HG02938 (cell line): ENCODE results near the gene CACNA2D4.

Experiments used
- ATAC-seq: cut with Tn5 transposase; IDR thresholded peaks from one replicate; pipeline ENCODE4 v1.9.1; 2021; ENCODE audit warnings: mild to moderate bottlenecking, moderate library complexity; ENCODE audit not compliant: unreplicated experiment

Gene CACNA2D4

GRCh38 chr12:1847411-1847810 is 71.0 kb downstream of the CACNA2D4 start:
- no peak for ATAC-seq

- ATAC-seq = no peak
Observed at GRCh38 chr12:1846421-1847405, 71.7 kb downstream of the CACNA2D4 start.

GRCh38 chr12:1845886-1846285 is 72.6 kb downstream of the CACNA2D4 start:
- no peak for ATAC-seq

DNA sequence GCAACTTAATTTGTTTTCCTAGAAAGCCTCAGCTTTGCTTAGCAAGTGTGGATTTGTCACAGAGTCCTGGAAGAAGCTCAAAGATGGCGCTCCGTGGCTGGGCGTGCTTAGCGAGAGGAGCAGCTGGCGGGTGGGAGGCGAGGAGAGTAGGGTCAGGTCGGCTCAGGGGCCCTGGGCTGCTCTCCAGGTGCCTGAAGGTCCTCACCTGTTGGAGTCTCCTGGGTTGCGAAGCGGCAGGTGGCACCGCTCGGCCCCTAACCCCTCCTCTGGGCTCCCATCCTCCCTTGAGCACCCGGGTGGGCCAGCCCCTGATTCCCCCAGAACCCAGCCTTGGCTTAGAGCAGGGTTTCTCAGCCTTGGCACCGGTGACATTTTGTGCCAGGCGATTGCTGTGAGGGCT is 73.0 kb downstream of the CACNA2D4 start:
- no peak for ATAC-seq

GRCh38 chr12:1844661-1845409 is 73.6 kb downstream of the CACNA2D4 start:
- no peak for ATAC-seq

GRCh38 chr12:1844223-1844622 is 74.2 kb downstream of the CACNA2D4 start:
- no peak for ATAC-seq

DNA sequence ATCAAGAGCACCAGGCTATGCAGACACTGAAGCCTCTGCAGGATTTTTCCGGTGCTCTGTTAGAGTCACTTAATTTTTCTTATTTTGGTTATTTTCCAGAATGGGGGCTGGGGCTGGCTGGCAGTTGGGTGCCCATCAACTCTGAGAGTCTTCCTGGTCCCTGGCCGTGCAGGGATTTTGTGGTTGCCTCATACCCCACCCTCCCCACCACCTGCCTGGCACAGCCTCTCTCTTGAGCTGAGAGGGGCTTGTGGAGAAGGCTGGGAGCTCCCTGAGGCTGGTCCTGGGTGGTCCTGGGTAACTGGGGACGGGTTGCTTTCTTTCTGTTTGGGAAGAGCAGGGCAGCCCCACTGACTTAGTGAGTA is 74.8 kb downstream of the CACNA2D4 start:
- ATAC-seq = no peak

DNA sequence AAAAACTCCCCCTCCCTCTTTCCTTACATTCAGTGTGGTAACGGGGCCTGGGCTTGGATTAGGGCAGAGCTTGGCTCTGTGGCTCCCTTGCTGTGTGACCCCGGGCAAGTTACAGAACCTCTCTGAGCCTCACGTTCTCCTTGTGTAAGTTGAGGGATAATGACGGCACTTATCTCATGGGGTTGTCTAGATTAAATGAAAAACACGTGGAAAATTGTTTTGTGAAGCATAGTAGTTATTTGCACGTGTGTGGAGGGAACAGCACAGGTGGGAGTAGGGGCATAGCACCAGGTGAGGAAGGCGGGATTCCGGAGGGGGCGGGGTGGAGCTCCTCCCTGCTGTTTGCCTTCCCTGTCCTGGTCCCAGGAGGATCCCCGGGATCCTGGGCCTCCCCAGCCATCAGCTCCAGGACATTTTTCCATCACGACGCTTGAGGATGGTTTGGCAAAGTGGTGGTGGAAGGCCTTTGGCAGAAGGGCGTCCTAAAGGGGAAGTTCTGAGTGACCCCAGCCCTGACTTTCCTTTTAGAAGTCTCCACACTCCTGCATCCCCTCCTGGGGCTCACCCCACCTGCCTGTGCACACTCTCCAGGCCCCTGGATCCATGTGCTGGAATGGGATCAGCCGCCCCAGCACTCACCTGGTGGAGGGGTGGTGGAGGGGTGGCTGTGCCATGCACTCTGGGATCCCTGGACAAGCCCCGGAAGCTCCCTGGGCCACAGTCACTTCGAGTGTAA is 75.4 kb downstream of the CACNA2D4 start:
- ATAC-seq = no peak

GRCh38 chr12:1842183-1842904 is 76.1 kb downstream of the CACNA2D4 start:
- no peak for ATAC-seq

DNA sequence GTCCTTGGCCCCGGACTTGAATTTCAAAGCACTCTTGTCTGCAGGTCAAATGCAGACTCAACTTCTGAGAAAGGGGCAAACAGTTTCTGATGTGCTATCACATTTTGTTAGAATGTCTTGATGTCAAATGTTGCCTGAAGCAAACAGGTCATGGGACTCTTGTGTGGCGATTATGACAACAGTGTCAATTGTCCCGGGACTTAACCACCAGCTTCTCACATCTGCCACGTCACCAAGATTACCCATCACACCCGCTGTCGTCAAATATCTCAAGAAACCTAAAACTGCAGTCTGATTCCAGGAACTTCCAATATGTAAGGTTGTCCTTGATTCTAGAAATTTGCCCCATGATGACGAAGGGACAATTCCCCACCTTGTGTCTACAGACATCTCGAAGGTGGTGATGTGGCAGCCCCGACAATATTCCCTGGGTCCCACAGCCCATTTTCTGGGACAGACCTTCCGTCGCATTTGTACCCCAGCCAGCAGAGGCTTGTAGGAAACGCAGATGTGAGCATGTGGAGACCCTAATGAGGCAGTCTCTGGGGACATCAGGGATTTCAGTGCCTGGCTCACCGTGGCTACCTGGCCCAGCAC is 76.8 kb downstream of the CACNA2D4 start:
- ATAC-seq = no peak

DNA sequence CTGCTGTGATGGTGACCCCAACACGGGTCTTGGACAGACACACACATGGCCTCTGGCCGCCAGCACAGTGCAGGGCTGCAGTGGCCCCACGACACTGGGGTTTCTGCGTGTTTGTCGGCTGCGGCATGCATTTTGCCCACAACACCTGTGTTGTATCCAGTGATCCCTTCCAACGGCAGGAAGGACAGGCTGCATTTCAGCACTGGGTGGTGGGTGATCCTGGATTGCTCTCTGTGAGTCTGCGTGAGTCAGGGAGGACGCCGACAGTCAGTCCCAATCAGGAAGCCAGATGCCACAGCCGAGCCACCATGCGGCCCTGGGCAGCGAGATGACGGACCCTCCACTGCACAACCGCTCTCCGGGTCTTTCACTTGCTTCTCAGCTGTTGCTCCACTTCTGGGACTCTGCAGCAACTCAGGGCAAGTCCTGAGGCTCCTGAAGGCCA is 77.4 kb downstream of the CACNA2D4 start:
- ATAC-seq = no peak

GRCh38 chr12:1839956-1840951 is 78.2 kb downstream of the CACNA2D4 start:
- no peak for ATAC-seq

DNA sequence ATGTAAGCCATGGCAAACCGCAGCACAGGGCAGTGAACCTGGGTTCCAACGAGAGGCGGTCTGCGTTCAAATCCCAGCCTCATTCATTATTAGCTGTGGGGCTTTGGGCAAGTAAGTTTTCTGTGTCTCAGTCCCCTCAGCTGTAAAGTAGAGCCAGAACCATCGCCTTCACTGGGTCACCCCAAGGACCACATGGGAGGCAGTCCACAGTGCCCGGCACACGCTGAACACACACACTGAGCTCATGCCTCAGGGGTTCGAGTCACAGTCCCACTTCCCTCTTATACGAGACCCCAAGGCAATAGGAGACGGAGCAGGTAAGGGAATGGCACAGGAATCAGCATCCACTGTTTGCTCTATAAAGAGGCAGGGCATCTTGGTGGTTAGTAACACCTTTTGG is 79.0 kb downstream of the CACNA2D4 start:
- no peak for ATAC-seq

DNA sequence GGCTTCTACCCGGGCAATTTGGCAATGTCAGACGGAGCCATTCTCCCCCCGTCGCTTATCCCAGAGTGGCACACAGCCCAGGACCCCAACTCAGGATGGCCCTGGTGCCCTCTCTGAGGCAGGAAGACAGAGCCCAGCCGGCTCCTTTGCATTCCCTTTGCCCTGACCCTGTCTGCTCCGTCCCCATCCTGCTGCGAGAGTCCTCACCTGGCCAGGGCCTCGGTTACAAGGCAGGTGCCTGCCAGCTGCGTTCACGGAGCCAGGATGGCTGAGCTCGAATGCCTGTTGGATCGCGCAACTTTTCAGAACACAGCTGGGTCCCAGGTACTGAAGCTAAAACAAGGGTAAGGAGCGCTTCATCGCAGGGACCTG is 79.5 kb downstream of the CACNA2D4 start:
- no peak for ATAC-seq

DNA sequence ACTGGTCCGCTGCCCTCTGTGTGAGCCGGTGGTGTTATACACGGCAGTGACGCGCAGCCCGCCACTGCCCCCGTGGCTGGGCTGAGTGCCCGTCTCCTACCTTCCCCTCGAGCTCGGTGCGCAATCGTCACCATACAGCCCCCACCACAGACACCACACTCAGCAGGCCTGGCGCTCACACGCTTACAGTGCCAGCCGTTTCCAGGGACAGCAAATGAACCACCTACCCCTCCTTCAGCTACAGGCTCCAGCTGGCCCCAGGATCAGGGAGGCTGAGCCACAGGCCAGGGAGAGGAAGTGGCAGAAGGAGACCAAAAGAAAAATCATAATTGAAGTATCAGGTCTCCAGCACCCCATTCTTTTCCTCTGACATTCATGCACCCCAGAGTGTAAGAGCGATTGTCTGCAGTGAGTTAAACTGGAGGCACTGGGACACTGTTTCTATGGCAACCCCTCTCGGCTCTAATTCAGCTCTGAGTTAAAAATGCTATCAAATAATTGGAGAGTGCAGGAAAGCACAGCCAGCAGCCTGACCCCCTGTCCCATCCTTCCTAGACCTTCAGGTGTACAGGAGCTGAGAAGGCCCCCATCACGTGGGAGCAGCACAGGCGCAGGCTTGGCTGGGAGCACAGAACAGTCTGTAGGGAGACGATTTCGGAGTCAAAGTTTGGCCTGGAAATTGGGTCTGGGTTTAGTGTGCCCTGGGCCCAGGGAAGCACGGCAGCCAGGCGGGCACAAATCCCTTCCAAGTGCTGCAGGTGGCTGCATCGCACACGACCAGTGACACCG is 80.1 kb downstream of the CACNA2D4 start:
- no peak for ATAC-seq

DNA sequence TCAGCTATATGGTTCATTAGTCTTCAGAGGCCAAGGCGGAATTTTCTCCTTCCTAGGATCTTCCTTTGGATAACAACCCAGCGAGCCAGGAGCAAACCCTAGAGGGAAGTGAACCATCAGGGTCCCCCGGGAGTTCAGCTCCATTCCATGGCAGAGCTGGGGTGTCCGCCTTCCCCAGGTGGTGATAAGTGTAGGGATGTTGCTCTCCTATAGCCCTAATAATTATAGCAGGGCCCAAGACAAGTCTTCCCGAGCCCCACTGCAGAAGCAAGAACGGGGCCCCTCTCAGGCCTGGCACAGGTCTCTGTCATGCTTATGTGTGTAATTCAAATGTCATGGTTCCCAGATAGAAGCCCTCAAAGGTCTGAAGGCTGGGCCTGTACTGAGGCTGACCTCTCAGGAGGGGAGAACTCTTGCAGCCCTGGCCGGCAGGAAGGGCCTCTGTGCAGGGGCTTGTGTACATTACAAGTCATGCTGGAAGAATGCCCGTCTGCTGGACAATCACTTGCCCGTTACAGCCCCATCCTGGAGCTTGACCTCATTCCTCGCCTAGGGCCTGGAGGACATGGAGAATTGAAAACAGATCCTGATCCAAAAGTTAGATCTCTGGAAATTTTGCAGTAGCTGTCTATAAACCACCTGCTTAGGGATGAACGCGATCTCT is 80.8 kb downstream of the CACNA2D4 start:
- no peak for ATAC-seq

DNA sequence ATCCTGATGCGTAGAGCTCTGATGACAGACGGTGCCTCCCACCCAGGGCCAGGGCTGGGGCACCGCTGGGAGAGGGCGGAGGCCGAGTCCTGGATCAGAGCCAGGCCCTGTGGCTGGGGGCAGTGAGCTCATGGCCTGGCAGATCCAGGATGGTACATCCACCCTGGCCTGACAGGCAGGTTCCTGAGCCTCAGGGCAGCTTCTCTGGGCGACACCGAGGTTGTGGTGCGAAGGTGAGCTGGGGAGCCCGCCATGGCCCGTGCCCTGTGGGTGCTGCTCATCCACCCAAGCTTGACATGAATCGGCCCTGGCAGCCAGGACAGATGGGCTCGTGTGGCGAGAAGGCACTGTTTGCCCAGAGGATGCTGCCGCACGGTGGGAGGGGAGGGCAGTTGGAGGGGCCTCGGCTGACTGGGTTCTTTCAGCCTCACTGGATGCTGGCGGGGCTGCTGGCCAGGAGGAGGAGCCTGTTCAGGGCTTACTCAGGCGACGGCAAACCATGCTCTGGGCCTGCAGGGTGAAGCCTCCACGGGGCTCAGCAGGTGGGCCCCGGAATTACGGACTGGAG is 81.5 kb downstream of the CACNA2D4 start:
- no peak for ATAC-seq
